Neural crest cell (in vitro differentiated cells): ENCODE results near the gene KRT84. TPM values are rescaled to one million over a fixed set of nuclear protein-coding genes. Genes with fewer than 3 reads are reported as not detected.

Experiments
- DNase-seq: peaks from one replicate; pipeline ENCODE4 v3.0.0; 2021; ENCODE audit warnings: low read depth, mixed read lengths, low spot score
- H3K27ac Mint-ChIP-seq: one replicate; pipeline ENCODE4 v1.8.0; 2021; ENCODE audit warnings: mild to moderate bottlenecking, mixed read lengths; ENCODE audit not compliant: unreplicated experiment
- H3K27me3 Mint-ChIP-seq: 2 replicates; pipeline ENCODE4 v1.8.0; 2021; ENCODE audit warnings: low read depth, mild to moderate bottlenecking, mixed read lengths
- H3K36me3 Mint-ChIP-seq: 2 replicates; pipeline ENCODE4 v1.8.0; 2021; ENCODE audit warnings: low read depth, mild to moderate bottlenecking, mixed read lengths
- H3K4me1 Mint-ChIP-seq: 2 replicates; pipeline ENCODE4 v1.8.0; 2021; ENCODE audit warnings: mixed read lengths
- H3K4me3 Mint-ChIP-seq: one replicate; pipeline ENCODE4 v1.8.0; 2021; ENCODE audit warnings: mild to moderate bottlenecking, mixed read lengths
- H3K9me3 Mint-ChIP-seq: 2 replicates; pipeline ENCODE4 v1.8.0; 2021; ENCODE audit warnings: mixed read lengths
- CTCF ChIP-seq: fragments of 200-600 bp; sonication (generic); conservative IDR thresholded peaks from 2 replicates; pipeline ENCODE4 v1.5.0; 2021; ENCODE audit warnings: antibody characterized with exemption, mild to moderate bottlenecking
- total RNA-seq: library from RNA; stranded (reverse); gene quantifications from 2 replicates; pipeline ENCODE4 v1.2.1, GENCODE V29; 2021

KRT84 gene
- total RNA-seq, 1 donor from 2014 or later = not detected

GRCh38 chr12:52416795-52417194 is 31.3 kb upstream of the KRT84 start:
- Mint-ChIP-seq H3K4me3 (no peak overlapping the region), H3K4me1 (peaks cover 6% of the 10 kb centered on the region), H3K27me3 (no peaks in the 10 kb centered on the region), H3K36me3 (no peaks in the 10 kb centered on the region), H3K9me3 (no peaks in the 10 kb centered on the region), H3K27ac (no peak overlapping the region)
- no peak for DNase-seq
- no peak for TF ChIP-seq CTCF

GRCh38 chr12:52415870-52416750 is 30.7 kb upstream of the KRT84 start:
- no peak overlapping the region for H3K4me3 Mint-ChIP-seq
- H3K9me3 Mint-ChIP-seq = peaks cover 1% of the 10 kb centered on the region
- peaks cover 6% of the 10 kb centered on the region for H3K4me1 Mint-ChIP-seq
- peaks cover 1% of the 10 kb centered on the region for H3K36me3 Mint-ChIP-seq
- no peak for TF ChIP-seq CTCF
- no peaks in the 10 kb centered on the region for H3K27me3 Mint-ChIP-seq
- no peak overlapping the region for H3K27ac Mint-ChIP-seq
- no peak for DNase-seq

GRCh38 chr12:52414936-52415335 is 29.5 kb upstream of the KRT84 start:
- Mint-ChIP-seq H3K9me3 (peaks cover 3% of the 10 kb centered on the region), H3K4me1 (peaks cover 6% of the 10 kb centered on the region), H3K36me3 (peaks cover 4% of the 10 kb centered on the region), H3K4me3 (no peak overlapping the region), H3K27ac (no peak overlapping the region), H3K27me3 (no peaks in the 10 kb centered on the region)
- no peak for DNase-seq
- TF ChIP-seq CTCF = no peak

GRCh38 chr12:52413782-52414345 is 28.4 kb upstream of the KRT84 start:
- DNase-seq = no peak
- peaks cover 3% of the 10 kb centered on the region for H3K9me3 Mint-ChIP-seq
- H3K27me3 Mint-ChIP-seq = no peaks in the 10 kb centered on the region
- no peak overlapping the region for H3K27ac Mint-ChIP-seq
- TF ChIP-seq CTCF = no peak
- peaks cover 4% of the 10 kb centered on the region for H3K36me3 Mint-ChIP-seq
- no peak overlapping the region for H3K4me3 Mint-ChIP-seq
- peaks cover 6% of the 10 kb centered on the region for H3K4me1 Mint-ChIP-seq

- no peak for TF ChIP-seq CTCF
- Mint-ChIP-seq H3K4me3 (no peak overlapping the region), H3K4me1 (peaks cover 6% of the 10 kb centered on the region), H3K36me3 (peaks cover 4% of the 10 kb centered on the region), H3K27me3 (peaks cover 2% of the 10 kb centered on the region), H3K27ac (no peak overlapping the region), H3K9me3 (peaks cover 3% of the 10 kb centered on the region)
- no peak for DNase-seq
These were observed 27.8 kb upstream of the KRT84 start for GRCh38 chr12:52413202-52413601.
